NCI-H2107 treated with DMSO at 0.1 percent for 48 hours (cell line): Measurements from ENCODE around the gene SELP.
"Not testable (repeated sequence)": the region's sequence is repeated elsewhere in the genome, so short reads cannot be mapped to it uniquely, and the experiment has no call there.

Experiments used
- DNase-seq: peaks from one replicate; lab custom pipeline; 2025; ENCODE audit not compliant: unreplicated experiment; lab: John Stamatoyannopoulos, UW

The SELP gene

GRCh38 chr1:169630006-169630405 lies at the start of gene SELP:
TSS of gene SELP (minus strand) at chr1:169630124. CDS start at chr1:169630074, 50 bp downstream.
- no peak for DNase-seq

GRCh38 chr1:169679692-169680091 lies 49.8 kb upstream of the SELP start:
- no peak for DNase-seq

- DNase-seq = no peak
Measured at GRCh38 chr1:169676001-169676400, 46.1 kb upstream of the SELP start.

- no peak for DNase-seq
Measured at GRCh38 chr1:169670836-169671235, 40.9 kb upstream of the SELP start.

GRCh38 chr1:169670244-169670643 lies 40.3 kb upstream of the SELP start:
- not testable (repeated sequence) for DNase-seq

GRCh38 chr1:169667699-169668596 lies 38.0 kb upstream of the SELP start:
- not testable (repeated sequence) for DNase-seq

GRCh38 chr1:169667227-169667639 lies 37.3 kb upstream of the SELP start:
- DNase-seq = not testable (repeated sequence)

- not testable (repeated sequence) for DNase-seq
Measured at GRCh38 chr1:169662680-169663079, 32.8 kb upstream of the SELP start.

- DNase-seq = not testable (repeated sequence)
Measured at GRCh38 chr1:169661066-169661465, 31.1 kb upstream of the SELP start.

- DNase-seq = not testable (repeated sequence)
Measured at GRCh38 chr1:169658777-169659176, 28.9 kb upstream of the SELP start.

- no peak for DNase-seq
Measured at GRCh38 chr1:169653873-169654272, 23.9 kb upstream of the SELP start.

GRCh38 chr1:169651035-169651434 lies 21.1 kb upstream of the SELP start:
- no peak for DNase-seq

GRCh38 chr1:169650551-169650950 lies 20.6 kb upstream of the SELP start:
- DNase-seq = no peak

GRCh38 chr1:169648709-169649108 lies 18.8 kb upstream of the SELP start:
- no peak for DNase-seq

GRCh38 chr1:169648187-169648586 lies 18.3 kb upstream of the SELP start:
- no peak for DNase-seq

- DNase-seq = no peak
Measured at GRCh38 chr1:169647512-169647911, 17.6 kb upstream of the SELP start.

GRCh38 chr1:169644297-169644696 lies 14.4 kb upstream of the SELP start:
- DNase-seq = no peak

GRCh38 chr1:169634877-169635276 lies 5.0 kb upstream of the SELP start:
- no peak for DNase-seq

- no peak for DNase-seq
Measured at GRCh38 chr1:169634145-169634544, 4.2 kb upstream of the SELP start.

GRCh38 chr1:169631249-169631648 lies 1.3 kb upstream of the SELP start:
- no peak for DNase-seq

- DNase-seq = no peak
Measured at GRCh38 chr1:169624912-169625311, 5.0 kb downstream of the SELP start.

GRCh38 chr1:169624122-169624521 lies 5.8 kb downstream of the SELP start:
- DNase-seq = no peak
